NCI-H2107 (cell line): ENCODE results near the gene LCT.
"Not testable (repeated sequence)": the region's sequence is repeated elsewhere in the genome, so short reads cannot be mapped to it uniquely, and the experiment has no call there.

ENCODE experiments used
- DNase-seq: peaks from one replicate; lab custom pipeline; 2025; lab: John Stamatoyannopoulos, UW

LCT gene

DNA sequence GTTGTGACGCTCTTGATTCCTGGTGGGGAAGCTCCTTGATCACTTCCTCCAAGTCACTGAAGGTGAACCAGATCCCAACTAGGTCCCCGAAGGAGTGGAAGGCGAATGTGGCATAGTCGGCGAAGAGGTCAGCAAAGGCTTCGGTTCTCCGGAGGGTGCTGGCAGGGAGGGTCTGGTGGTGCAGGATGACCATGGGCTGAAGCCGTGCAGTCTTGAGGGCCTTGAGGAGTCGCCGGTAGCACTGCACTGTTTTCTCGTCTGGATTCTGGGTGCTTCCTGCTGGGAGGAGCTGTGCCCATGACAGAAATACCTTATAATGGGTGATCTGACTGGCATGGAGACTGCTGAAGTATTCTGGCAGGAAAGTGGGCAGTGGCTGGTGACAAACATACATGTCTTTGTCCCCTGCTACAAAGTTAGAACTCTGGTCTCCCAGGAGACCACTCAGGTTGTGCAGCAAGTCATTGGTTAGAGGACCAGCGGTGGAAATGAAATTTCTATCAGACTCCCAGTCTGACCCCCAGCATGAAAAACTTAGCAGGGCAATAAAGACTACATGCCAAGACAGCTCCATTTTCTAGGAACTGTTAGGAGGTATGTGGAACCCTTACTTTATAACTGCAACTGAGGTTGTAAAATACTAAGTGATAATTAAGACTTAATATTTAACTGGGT, at the start of gene LCT:
Gene LCT, minus strand, starts transcription at position 589 of the 675 bp plus-strand sequence. Its CDS starts 15 bp downstream, at position 574.
- no peak for DNase-seq

DNA sequence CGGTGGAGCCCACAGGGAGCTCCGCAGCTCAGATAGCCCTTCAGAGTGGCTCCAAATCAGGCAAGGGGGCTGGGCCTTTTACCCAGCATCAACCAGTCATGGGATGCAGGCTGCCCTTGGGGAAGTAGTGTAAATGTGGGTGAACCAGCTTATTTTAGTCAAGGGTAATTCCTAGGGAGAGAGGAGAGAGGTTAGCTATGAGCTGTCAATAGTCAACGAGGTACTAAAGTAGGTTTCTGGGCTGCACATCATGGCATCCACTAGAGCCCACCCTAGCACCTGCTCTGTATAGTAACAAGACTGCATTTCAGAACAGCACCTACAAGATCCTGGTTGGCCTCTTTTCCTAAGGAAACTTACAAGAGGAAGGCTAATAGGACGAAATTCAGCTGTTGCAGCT, 48.7 kb upstream of the LCT start:
- no peak for DNase-seq

DNA sequence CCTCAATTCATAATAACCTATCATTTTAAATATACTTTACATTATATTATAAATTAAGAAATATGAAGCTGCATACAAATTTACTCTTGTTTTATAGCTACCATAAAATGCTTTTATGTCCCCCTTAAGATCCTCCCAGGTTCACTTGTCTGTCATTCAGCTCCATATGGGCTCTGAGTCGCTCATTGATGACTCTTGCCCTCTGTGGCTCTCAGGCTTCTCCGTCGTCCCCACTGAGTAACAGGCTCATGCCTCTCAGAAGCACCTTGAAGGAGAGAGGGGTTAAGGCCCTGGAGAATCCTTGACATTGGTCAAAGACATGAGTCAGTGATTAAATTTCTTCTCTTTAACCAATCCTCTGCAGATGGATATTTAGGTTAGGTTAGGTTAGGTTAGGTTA, 45.4 kb upstream of the LCT start:
- DNase-seq = no peak

DNA sequence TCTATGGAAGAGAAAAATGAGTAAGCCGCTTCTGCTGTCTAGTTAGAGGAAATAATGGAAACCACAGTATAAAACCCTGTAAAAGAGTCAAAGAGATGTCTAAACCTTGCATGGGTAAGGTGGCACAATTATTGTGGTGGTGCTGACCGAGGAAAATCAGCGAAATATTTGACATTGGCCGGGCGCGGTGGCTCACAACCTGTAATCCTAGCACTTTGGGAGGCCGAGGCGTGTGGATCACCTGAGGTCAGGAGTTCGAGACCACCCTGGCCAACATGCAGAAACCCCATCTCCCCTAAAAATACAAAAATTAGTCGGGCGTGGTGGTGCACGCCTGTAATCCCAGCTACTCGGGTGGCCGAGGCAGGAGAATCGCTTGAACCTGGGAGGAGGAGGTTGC, 39.8 kb upstream of the LCT start:
- not testable (repeated sequence) for DNase-seq

DNA sequence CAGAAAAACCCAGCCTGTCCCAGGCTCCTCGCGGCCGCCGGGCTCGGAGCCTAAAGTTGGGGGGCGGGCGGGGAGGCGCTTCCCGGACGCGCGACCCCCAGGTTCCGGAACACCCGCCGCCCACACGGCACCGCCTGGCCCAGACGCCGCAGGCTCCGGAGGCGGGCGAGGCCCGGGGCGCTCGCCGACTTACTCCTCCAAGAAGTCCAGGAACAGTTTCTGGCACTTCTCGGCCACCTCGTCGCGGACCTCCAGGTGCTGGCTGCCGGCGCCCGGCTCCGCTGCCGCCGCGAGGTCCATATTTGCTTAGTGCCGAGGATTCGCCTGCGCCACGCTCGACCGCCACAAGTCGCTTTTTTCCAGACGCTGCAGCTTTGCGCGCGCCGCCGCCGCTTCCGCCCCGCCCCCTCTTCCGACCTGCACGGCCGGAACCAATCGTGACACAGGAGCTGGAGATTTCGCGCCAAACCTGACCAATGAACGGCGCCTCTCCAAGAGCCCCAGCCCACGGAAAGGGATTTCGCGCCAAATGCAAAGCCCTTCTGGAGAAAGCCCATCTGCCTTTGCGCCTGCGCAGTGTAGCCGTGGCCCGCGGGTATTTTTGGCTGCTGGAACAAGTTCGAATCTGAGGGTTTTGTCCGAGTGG, 39.2 kb upstream of the LCT start, which contains the start of gene MCM6:
Gene MCM6, minus strand, starts transcription at position 378 of the 646 bp plus-strand sequence. Its CDS starts 78 bp downstream, at position 300.
- DNase-seq = peak; percentile 96

DNA sequence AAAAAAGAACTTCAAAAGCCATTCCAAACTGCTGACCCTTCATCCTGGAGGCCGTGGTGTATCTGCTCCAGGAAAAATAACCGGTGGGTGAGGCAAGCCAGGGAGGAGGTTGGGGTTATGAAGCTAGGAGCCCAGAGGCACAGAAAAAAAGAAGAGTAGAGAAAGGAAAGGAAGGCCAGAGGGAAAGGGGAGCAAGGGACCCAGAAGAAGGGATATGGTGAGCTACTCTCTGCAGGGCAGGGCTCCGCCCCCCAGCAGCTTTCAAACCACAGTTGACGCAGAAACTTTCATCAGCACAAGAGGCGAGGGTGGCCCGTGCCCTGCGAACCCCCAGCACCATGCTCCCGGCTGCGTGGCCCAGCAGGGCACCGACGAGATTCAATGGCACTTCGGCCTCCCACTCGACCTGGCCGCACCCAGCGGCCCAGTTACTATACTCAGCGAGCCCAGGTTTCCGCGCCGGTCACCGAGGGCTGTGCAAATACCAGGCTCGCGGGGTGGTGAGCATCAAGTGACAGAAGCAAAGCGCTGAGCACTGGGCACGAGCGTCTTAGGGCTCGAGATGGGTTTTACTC, 38.6 kb upstream of the LCT start:
- DNase-seq = no peak

DNA sequence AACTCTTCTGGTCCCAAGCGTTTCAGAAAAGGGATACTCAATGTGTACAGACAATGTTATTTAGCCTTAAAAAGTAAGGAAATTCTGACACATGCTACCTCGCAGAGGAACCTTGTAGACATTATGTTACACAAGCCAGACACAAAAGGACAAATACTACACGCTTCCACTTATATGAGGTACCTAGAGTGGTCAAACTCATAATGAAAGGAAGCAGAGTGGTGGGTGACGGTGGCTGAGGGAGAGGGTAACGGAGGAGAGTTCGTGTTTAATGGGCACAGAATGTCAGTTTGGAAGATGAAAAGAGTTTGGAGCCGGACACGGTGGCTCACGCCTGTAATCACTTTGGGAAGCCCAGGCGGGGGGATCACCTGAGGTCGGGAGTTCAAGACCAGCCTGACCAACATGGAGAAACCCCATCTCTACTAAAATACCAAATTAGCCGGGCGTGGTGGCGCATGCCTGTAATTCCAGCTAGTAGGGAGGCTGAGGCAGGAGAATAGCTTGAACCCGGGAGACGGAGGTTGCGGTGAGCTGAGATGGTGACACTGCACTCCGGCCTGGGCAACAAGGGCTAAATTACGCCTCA, 37.9 kb upstream of the LCT start:
- no peak for DNase-seq

DNA sequence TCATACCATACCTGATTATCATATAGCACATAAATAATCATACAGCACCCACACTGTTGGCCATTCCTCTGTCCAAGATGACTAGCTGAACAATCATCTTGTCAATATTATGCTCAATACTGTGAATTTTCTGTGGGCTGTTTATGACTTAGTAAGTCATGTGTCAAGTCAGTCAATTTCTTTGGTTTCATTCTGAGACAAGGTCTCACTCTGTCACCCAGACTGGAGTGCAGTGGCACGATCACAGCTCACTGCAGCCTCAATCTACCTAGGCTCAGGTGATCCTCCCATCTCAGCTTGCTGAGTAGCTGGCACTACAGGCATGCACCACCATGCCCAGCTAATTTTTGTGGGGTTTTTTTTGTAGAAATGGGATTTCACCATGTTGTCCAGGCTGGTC, 33.6 kb upstream of the LCT start:
- DNase-seq = no peak

DNA sequence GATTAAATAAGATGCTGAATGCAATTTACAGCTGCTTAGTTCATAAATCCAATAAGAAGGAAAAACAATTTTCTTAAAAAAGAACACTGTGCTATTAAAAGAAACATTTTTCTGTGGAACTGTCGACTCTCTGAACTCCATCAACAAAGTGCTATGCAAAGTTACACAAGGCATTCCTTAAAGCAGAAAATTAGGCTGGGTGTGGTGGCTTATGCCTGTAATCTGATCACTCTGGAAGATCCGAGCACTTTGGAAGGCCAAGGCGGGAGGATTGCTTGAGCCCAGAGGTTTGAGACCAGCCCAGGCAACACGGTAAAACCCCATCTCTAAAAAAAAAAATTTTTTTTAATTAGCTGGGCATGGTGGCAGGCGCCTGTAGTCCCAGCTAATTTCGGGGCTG, 26.2 kb upstream of the LCT start:
- no peak for DNase-seq

DNA sequence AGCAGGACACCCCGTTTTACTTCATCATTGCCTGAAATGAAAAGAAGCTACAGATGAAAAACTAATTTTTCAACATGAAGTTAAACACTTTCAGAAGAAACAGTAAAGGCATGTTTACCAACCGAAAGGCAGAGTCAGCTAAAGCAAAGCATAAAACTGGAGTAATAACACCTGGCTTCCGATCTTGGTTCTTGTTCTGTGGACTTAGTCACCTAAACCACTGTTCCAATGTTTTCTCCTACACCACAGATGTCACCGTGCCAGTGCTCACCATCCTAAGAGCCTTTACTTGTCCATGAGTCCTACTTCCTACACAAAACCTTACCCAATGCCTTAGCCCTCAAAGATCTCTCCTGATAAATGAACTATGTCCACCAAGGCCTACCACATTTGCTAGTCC, 25.7 kb upstream of the LCT start:
- no peak for DNase-seq

DNA sequence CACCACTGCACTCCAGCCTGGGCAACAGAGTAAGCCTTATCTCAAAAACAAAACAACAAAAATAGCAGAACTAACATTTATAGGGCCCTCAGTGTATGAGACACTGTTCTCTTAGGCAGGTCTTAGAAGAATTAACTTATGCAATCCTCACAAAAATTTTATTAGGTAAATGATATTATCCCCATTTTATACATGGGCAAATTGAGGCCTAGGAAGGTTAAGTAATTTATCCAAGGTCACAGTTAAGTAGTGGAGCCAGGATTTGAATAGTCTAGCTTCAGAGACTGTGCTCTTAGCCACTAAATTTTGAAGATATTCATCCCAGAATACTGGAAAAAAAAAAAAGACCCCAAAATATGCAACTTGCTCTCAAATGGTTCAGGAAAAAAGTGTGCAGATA, 16.4 kb upstream of the LCT start:
- DNase-seq = no peak

DNA sequence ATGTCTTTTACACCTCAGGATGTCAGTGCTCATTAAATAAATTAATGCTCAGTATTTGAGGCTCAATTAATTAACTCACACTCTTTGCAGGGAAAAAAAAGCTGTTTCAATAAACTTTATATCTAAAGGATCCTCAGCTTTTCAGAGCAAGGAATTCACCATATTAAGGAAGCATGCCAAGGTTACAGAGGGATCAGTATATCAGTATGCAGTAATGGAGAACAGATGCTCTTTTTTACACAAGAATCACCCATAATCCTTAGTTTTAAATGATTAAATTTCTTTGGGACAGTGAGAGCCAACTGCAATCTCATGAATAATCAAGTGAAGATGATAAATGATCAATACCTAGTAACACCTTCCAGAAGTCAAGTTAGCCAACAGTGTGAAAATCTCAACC, 14.9 kb upstream of the LCT start:
- no peak for DNase-seq

DNA sequence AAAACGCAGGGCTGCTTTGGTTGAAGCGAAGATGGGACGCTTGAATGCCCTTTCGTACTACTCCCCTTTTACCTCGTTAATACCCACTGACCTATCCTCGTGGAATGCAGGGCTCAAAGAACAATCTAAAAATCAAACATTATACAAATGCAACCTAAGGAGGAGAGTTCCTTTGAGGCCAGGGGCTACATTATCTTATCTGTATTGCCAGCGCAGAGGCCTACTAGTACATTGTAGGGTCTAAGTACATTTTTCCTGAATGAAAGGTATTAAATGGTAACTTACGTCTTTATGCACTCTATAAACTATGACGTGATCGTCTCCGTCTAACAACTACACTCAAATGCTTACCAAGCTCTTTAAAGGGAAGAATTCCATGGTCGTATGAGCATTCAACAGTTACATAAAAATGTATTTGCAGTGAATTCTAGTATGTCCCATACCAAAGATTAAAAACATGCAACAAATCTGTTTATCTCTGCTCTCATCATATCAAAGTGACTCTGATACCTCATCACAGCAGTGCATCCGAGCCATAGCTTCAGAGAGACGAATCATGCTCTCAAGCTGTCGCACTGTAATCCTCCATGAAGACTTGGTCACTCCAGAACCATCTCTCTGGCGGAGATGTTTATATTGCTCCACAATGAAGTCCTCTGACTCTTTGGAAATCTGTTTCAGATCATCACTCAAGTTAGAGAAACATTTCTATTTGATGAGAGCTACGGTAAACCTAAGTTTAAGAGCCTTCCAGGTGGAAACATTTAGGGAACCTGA, 14.1 kb upstream of the LCT start:
- no peak for DNase-seq

DNA sequence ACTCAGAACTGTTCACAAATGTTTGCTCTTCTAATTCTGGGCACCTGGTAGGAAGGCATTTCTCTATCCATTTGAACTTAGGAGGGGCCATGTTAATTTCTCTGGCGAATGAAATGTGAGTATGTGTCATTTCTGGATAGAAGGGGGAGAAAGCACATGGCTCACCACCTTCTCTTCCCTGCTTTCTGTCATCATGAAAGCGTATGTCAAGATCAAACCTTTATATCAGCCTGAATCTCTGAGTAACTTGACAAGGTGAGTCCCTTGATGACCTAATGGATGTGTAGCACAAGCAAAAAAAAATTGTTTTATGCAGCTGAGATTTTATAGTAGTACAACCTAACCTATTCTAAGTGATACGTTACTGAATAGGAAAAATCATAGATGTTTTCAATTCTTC, 12.1 kb upstream of the LCT start:
- DNase-seq = no peak

DNA sequence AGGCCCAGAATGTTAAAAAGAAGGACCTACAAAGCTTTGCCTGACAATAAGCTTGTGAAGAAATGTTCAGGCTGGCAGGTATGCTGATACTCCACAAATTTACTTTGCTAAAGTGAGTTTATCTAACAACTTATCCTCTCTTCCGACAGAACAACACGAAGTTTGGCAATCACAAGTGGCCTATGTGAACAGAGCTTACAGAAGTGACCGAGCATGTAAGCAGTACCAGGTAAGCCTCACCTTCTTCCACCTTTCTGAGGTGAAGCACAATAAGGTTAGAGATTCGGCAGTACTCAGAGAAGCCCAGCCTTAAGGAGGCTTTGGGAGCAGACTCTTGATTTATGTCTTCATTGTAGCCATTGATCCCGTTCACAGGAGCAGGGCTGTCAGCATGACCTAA, 9.0 kb upstream of the LCT start:
- DNase-seq = no peak

DNA sequence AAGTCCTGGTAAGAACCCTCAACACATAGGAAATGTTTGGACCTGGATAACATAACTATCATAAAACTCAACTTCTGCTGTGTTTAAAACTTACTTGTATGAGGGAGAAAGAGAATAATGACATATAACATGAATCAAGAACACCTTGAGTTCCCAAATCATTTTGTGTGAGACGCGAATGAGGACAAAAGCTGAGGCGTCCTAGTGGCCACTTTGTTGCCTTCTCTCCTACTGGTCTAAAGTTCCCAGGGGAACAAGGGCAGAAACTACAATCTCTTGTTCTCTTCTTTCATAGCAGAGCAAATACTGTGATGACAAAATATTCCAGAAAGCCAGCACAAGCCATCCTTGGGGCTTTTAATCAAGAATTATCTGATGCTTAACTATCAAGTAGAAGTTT, 8.3 kb upstream of the LCT start:
- no peak for DNase-seq

DNA sequence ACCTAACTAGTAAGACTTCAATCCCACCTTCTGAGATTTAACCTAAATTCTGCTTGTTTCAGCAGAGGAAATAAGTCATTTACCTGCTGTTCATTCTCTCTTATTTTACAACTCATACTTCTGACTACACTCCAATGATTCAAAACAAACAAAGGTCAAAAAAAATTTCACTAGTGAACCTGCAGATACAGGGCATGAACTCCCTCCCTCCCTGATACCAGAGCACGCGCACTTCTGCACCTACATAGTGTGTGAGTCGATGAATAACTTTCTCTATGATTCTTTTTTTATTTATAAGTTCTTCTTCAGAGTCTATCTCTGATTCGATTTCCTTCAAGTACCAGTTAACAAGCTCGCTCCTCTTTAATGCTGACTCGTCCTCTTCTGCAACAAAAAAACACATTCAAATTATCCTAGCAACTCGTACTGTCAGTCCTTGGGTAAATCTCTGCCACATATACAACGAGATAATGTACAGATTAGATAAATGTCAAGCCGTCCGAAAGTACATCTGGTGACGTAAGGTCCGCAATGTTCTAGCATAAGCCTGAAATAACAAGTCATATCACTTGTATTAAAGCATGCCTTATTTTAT, 7.4 kb upstream of the LCT start:
- no peak for DNase-seq

DNA sequence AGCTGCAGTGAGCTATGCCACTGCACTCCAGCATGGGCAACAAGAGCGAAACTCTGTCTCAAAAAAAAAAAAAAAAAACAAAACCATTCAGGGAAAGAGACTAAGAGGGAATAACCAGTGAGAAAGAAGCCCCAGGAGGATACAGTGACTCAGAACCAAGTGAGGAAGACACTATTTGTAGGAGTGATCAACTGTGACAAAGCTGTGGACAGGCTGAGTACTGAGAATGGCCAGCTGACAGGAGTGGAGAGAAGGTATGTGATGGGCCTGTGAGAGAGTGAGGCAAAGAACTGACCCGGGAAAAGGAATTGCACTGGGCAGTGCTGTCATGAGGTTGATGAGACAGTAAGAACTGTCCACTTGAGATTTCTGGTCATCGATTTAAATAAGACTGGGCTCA, 6.7 kb upstream of the LCT start:
- no peak for DNase-seq

DNA sequence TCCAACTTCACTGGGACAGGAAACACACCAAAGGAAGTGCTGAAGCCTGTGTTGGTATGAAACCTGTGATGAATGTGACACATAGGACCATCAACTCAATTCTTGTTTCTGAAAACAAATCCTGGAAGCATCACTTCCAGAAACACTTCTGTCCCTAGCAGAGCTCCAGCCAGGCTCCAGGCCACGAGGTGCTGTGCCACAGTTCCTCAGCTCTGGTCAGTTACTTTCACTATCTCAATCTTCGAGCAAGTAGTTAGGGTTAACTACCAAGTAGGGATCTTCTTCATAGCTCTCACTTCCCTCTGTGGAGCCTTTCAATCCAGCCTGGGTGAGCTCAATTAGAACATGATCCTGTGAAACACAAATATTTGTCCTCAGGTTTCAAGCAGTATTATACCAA, 3.6 kb upstream of the LCT start:
- no peak for DNase-seq

DNA sequence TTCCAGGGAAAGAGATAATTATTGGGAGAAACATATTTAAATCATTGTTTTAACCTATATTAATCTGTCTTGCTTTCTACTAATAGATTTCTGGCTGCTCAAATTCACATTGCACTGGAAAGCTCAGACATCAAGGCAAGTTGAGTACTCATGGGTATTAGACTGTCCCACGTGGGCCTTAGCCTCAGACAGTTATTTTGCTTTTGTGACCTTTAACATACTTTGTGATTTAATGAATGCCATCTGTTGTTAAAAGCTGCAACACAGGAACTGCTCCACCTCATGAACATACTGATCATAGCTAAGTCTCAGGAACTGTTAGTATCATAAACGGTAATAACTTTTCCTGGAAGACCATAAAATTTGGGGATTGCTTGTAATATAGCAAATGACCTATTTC, 2.7 kb upstream of the LCT start:
- DNase-seq = no peak

DNA sequence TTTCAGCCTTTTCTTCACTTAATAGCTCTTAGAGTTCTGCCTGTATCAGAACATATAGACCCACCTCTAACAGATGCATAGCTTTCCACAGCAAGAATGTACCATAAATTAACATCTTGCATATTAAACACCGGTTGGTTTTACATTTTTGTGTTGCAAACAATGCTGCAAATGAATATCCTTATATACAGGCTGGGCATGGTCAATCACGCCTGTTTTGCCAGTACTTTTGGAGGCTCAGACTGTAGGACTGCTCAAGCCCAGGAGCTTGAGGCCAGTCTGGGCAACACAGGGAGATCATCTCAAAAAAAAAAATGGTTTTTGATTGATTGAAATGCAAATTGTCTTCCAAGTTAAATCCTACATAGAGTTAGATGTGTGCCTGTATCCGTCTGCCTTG, 1.5 kb upstream of the LCT start:
- DNase-seq = no peak

DNA sequence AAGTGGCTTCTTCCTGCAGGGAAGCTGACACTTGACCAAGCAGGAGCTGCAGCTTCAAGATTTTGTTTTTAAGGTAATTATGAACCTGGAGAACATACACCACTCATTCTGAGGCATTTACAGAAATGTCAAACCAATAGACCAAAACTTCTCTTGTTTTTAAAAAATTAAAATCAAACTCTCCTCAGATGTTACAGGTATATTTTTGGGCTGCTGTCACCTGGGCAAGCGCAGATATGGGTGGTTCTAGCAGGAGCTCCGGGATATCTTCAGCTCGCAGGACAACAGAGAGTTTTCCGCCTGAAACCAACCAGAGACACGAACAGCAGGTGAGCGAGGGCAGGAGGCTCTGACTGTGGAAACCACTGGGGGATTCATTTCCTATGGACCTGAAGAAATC, 4.1 kb downstream of the LCT start:
- DNase-seq = no peak
